Brain microvascular endothelial cell (primary cell): ENCODE data around the gene COL26A1.

ENCODE experiments used
- DNase-seq: peaks from one replicate; pipeline ENCODE4 v3.0.0-alpha.2; 2020
- H3K27ac ChIP-seq: fragments of 250-450 bp; sonication (Bioruptor Pico); 2 replicates; pipeline ENCODE4 v1.5.1; 2020; ENCODE audit warnings: mild to moderate bottlenecking, moderate library complexity
- H3K27me3 ChIP-seq: fragments of 250-450 bp; sonication (Bioruptor Pico); replicated peaks from 2 replicates; pipeline ENCODE4 v1.5.1; 2020; ENCODE audit warnings: mild to moderate bottlenecking
- H3K36me3 ChIP-seq: fragments of 250-450 bp; sonication (Bioruptor Pico); replicated peaks from 2 replicates; pipeline ENCODE4 v1.5.1; 2020; ENCODE audit warnings: mild to moderate bottlenecking
- H3K4me3 ChIP-seq: 2 replicates; pipeline ENCODE4 v1.5.1; 2011; ENCODE audit warnings: low read depth, mild to moderate bottlenecking, control low read depth, low read length, moderate library complexity
- CTCF ChIP-seq: IDR thresholded peaks from 2 replicates; pipeline ENCODE4 v1.5.1; 2011; ENCODE audit warnings: low read depth, mild to moderate bottlenecking, moderate library complexity, low read length, control low read depth, inconsistent platforms; ENCODE audit errors: missing control alignments
- in situ Hi-C: cut with HindIII; loops from 2 replicates; pipeline ENCODE4 v1.10.0; 2017; ENCODE audit warnings: low sequenced_read_pairs, low pct_ligation_motif_present

The COL26A1 gene

GRCh38 chr7:101550641-101551541 lies 188.2 kb downstream of the COL26A1 start:
- no peak overlapping the region for H3K27ac ChIP-seq

GRCh38 chr7:101553018-101553770 lies 190.5 kb downstream of the COL26A1 start:
- H3K27me3 ChIP-seq: no peaks in the 10 kb centered on the region
- TF ChIP-seq CTCF: no peak
- in situ Hi-C loops: no loop called here
- no peak overlapping the region for H3K4me3 ChIP-seq
- no peak overlapping the region for H3K27ac ChIP-seq
- H3K36me3 ChIP-seq: no peaks in the 10 kb centered on the region
- no peak for DNase-seq

More at GRCh38 chr7:101550641-101551541, 188.2 kb downstream of the COL26A1 start:
- no peaks in the 10 kb centered on the region for H3K36me3 ChIP-seq
- no peak for TF ChIP-seq CTCF
- in situ Hi-C loops: no loop called here
- H3K4me3 ChIP-seq: no peak overlapping the region
- H3K27me3 ChIP-seq: no peaks in the 10 kb centered on the region
- no peak for DNase-seq

- Histone ChIP-seq H3K27me3 (no peaks in the 10 kb centered on the region), H3K4me3 (no peak overlapping the region), H3K27ac (no peak overlapping the region), H3K36me3 (no peaks in the 10 kb centered on the region)
- in situ Hi-C loops: no loop called here
- no peak for TF ChIP-seq CTCF
- no peak for DNase-seq
Observed at GRCh38 chr7:101553771-101554445, 191.2 kb downstream of the COL26A1 start.

DNA sequence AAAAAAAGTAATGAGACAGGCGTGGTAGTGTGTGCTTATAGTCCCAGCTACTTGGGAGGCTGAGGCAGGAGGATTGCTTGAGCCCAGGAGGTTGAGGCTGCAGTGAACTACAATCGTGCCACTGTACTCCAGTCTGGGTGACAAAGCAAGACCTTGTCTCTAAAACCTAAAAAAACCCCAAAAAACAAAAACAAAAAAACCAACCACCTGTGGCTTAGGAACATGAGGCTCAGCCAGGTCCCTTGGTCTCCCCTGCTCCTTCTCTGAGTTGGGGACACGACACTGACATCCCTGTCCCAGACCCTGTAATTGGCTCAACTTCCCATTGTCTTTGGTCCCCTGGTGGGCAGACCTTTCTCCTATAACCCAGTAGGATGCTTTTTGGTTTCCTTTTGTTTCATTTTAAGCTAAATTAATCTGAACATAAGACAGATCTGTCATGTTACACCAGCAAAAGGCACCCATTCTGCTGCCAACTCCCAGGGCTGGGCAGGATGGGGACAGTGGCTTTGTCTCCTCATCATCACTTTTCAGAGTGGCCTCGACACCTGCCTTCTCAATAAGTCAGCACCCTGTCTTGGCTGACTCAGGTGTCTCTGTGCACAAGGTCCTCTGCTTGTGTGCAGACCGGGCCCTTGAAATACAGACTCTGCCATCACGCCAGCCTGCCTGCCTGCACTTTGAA lies 192.1 kb downstream of the COL26A1 start:
- in situ Hi-C loops: no loop called here
- no peak for DNase-seq
- no peak for TF ChIP-seq CTCF
- H3K27me3 ChIP-seq: no peaks in the 10 kb centered on the region
- H3K36me3 ChIP-seq: no peaks in the 10 kb centered on the region
- no peak overlapping the region for H3K27ac ChIP-seq
- no peak overlapping the region for H3K4me3 ChIP-seq

- no peaks in the 10 kb centered on the region for H3K27me3 ChIP-seq
- no peak overlapping the region for H3K27ac ChIP-seq
- no peak overlapping the region for H3K4me3 ChIP-seq
- H3K36me3 ChIP-seq: no peaks in the 10 kb centered on the region
- TF ChIP-seq CTCF: no peak
- in situ Hi-C loops: no loop called here
- no peak for DNase-seq
Observed at GRCh38 chr7:101555269-101555920, 192.7 kb downstream of the COL26A1 start.
